GM18505 (cell line): Measurements from ENCODE around the gene LLGL2.
A peak's percentile ranks its signal among the peaks of the same experiment; 100 is the strongest.
"Not testable (repeated sequence)": the region's sequence is repeated elsewhere in the genome, so short reads cannot be mapped to it uniquely, and the experiment has no call there.

ENCODE experiments used
- ATAC-seq: cut with Tn5 transposase; IDR thresholded peaks from one replicate; pipeline ENCODE4 v1.9.1; 2021; ENCODE audit not compliant: unreplicated experiment
- POLR2A ChIP-seq: IDR thresholded peaks from 4 replicates; pipeline ENCODE4 v1.6.1; 2011; ENCODE audit warnings: borderline replicate concordance; ENCODE audit not compliant: insufficient read depth, insufficient read length; ENCODE audit errors: extremely low read depth

The LLGL2 gene, protein sequence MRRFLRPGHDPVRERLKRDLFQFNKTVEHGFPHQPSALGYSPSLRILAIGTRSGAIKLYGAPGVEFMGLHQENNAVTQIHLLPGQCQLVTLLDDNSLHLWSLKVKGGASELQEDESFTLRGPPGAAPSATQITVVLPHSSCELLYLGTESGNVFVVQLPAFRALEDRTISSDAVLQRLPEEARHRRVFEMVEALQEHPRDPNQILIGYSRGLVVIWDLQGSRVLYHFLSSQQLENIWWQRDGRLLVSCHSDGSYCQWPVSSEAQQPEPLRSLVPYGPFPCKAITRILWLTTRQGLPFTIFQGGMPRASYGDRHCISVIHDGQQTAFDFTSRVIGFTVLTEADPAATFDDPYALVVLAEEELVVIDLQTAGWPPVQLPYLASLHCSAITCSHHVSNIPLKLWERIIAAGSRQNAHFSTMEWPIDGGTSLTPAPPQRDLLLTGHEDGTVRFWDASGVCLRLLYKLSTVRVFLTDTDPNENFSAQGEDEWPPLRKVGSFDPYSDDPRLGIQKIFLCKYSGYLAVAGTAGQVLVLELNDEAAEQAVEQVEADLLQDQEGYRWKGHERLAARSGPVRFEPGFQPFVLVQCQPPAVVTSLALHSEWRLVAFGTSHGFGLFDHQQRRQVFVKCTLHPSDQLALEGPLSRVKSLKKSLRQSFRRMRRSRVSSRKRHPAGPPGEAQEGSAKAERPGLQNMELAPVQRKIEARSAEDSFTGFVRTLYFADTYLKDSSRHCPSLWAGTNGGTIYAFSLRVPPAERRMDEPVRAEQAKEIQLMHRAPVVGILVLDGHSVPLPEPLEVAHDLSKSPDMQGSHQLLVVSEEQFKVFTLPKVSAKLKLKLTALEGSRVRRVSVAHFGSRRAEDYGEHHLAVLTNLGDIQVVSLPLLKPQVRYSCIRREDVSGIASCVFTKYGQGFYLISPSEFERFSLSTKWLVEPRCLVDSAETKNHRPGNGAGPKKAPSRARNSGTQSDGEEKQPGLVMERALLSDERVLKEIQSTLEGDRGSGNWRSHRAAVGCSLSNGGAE

DNA sequence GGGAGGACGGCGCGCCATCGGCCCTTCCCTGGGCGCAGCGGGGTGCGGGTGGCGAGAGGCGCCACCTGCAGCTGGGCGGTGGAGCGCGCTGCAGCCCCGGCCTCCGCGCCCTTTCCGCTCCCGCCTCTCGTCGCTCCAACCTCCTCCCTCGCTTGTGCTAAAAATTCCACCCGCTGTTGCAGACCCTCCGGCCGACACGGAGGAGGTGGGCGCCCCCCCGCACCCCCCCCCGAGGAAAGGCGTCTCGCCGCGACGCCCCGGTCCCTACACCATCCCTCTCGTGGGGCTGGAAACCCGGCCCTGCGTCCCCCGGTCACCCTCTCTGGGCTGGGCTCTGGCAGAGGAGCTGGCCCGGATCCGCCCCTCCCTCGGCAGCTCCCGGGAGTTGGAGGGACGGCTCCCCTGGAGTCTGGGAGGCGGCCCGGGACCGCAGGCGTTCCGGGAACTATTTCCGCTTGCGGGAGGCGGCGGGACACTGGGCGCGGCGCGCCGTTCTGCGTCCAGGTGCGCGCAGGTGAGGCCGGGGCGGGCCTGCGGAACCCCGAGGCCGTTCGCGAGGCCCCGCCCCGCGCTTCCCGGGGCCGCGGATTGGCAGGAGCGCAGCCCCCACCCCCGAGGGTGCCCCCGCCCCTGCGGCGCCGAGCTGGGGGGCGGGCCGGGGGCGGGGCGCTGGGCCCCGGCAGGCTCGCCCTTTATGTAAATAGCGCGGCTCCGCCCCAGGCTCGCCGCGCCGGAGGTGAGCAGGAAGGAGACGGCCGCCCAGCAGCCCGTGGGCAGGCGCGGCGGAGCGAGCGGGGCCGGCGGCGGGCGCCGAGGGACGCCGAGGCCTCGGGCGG lies at the start of gene LLGL2:
LLGL2 (plus strand) TSS at position 728 of the 836 bp plus-strand sequence. CDS start 17,730 bp downstream, outside the sequence.
- peak; percentile 43 for TF ChIP-seq POLR2A
- ATAC-seq: peak; percentile 81

DNA sequence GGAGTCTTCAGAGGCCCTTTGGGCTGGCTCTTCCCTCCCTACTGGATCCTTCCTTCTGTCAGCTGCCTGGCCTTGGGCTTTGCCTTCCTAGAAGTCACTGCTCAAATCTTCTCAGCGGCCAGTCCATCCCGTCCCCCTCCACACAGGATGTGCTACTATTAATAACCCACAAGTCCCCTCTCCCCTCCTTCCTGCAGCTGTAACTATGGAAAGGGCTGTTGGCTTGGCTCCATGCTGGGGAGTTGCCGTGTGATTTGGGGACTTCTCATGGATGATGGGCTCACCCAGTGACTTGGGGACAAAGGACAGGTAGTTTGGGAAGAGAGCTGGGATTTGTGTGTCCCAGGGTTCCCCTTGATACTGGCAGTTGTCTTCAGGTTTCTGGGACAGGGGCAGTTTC lies 49.6 kb upstream of the LLGL2 start:
- ATAC-seq: no peak
- TF ChIP-seq POLR2A: no peak

DNA sequence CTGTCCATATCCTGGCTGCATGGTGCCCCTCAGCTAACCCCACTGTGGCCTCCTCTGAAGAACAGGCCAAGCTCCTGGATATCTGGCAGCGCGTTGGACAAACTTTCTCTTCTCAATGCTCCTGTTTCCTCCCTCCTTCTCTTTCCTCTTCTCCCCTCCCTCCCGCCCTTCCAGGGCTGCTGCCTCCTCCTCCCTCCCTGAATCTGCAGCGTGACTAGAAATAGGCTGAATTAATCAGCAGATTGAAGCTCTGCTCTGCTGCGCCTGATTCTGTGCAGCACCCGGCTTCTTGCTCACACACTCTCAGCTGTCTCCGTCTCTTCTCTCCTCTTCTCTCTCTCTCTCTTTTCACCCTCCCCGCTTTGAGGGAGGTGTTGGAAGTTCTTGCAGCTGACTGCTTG lies 49.2 kb upstream of the LLGL2 start:
- no peak for ATAC-seq
- no peak for TF ChIP-seq POLR2A

DNA sequence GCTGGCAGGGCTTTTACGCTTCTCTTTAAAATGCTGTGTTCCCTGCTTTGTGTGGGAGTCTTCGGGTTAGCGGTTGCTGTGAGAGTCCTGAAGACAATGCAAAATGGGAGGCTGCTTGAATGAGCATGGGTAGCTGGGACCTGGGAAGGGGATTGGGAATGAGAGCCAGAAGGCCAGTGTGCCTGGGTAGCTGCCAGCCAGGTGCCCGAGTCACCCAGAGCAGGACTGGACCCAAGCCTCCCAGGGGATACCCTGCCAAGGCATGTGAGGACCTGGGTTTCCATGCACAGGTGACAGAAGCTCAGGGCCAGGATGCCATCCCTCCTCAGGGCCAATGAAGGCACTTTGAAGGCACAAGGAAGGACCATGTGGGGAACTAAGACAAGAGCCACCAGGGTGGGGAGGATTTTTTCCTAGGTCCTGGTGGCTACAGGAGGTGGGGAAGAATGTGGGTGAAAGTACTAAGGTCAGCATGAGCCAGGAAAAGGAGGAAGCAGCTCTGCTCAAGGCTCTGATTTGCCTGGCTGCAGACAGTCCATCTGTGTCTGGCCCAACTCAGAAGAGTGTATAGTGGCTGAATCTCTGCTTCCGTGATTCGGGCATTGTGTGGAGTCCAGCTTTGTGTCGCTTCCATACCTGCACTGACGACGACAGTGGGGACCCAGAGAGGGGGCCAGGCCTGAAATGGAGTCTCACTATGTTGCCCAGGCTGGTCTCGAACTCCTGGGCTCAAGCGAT lies 48.6 kb upstream of the LLGL2 start:
- TF ChIP-seq POLR2A: no peak
- no peak for ATAC-seq

DNA sequence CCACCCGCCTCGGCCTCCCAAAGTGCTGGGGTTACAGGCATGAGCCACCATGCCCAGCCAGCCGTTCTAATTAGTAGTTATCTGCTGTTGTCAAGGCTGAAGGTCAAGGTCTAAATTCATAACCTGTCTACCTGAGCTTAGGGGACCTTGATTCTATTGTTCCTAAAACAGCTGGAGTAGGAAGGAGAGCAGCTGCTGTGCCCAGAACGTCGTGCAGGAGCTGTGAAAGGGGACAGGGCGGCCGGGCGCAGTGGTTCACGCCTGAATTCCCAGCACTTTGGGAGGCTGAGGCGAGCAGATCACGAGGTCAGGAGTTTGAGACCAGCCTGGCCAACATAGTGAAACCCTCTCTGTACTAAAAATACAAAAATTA lies 48.0 kb upstream of the LLGL2 start:
- not testable (repeated sequence) for ATAC-seq

DNA sequence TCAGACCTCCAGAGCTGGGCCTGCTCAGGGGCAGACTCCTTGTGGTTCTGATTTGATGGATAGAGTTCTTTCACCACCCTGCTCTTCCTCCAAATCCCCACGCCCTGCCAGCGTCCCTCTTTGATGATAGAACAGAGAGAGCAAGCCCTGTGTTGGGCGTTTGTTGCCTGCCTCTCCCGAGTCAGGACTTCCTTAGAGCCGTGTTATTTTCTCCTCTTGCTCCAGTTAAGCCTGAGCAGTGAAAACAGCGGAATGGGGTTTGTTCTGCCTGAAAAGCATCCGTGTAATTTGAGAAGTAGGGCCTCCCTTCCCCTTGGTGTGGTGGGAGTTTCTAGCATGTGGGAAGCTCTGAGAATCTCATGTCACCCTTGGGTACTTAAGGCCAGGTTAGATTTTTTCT lies 47.0 kb upstream of the LLGL2 start:
- ATAC-seq: no peak
- TF ChIP-seq POLR2A: no peak

DNA sequence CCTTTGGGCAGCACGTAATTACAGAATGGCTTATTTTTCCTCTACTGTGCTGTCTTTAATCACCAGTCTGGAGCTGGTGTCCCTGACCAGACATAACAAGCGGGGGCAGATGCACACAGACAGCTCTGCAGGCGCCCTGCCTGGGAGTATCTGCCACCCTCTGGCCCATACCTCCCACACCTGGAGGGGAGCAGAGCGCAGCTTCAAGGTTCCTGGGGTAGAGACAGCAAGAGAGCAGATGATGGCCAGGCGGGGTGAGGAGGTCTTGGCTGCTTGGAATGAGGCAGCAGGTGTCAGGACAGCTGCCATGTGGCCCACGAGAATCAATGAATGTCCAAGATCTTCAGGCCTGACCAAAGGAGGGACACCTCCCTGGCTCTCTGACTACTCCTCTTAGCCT lies 45.2 kb upstream of the LLGL2 start:
- ATAC-seq: no peak
- no peak for TF ChIP-seq POLR2A

DNA sequence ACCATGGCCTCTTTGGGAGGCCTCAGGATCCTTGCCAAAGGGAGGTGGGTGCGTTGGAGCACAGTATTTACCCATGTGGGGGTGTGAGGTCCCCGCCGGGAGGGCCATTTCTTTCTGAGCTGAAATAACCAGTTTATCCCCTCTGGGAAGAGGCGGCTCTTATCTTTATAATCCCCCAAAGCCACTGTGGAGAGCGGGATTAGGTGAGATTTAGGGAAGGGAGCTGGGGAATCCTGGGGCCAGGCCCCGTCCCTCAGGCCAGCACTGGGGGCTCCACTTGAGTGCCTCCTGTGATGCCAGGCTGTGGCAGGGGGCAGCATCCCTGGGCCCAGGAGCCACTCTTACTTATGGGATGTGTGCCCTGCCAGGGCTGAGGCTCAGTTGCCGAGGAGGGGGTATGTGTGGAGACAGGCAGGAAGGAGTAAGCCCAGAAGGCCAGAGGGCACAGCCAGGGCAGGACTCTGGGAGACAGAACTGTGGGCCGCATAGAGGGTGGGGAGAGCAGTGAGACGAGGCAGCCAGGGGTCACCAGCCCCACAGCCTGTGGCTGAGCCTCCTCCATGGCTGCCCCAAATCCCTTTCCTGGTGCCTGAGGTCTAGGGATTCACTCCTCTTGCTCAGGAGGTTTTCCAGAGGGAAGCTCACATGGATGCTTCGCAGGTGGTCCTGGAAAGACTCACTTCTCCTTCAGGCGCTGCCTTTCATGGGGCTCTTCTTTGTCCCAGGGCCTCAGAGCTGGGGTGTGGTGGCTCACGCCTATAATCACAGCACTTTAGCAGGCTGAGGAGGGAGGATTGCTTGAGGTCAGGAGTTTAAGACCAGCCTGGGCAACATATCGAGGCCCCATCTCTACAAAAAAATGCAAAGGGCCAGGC lies 44.1 kb upstream of the LLGL2 start:
- TF ChIP-seq POLR2A: no peak
- ATAC-seq: no peak

DNA sequence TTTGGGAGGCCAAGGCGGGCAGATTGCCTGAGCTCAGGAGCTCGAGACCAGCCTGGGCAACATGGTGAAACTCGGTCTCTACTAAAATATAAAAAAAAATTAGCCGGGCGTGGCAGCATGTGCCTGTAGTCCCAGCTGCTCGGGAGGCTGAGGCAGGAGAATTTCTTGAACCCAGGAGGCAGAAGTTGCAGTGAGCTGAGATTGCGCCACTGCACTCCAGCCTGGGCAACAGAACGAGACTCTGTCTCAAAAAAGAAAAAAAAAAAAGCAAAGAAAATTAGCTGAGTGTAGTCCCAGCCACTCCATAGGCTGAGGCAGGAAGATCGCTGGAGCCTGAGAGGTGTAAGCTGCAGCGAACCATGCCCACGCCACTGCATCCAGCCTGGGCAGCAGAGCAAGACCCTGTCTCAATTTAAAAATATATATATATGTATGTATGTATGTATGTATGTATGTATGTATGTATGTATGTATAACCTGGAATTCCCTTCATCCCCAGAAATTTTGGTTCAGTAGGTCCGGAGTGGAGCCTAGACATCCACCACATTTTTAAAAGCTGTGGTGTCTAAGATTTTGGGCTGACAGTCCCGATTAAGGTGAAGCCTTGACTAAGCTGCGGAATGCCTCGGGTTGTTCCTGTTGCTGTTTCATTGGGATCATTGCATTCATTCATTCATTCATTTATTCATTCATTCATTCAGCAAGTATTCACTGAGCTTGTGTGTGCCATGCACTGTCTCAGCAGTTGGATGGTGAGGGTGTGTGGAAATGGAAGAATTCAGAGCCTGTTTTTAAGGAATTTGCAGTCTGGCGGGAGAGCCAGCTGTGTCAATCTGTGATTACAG lies 43.2 kb upstream of the LLGL2 start:
- no peak for ATAC-seq
- no peak for TF ChIP-seq POLR2A

DNA sequence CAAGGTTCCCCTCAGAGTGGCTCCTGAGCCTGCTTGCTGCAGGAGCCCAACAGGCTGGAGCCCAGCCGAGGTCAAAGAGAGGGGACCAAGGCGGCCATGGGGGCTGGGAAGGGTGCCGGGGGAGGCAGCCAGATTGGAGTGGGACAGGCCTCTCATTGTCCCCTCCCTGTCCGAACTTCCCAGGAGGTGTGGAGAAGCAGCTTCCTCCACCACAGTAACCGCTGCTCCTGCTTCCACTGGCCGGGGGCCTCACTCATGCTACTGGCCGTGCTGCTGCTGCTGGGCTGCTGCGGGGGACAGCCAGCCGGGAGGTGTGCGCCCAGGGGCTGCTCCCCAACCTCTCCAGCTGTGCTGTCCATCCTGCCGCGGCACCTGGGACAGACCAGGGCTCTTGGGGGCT lies 39.8 kb upstream of the LLGL2 start:
- TF ChIP-seq POLR2A: no peak
- no peak for ATAC-seq

DNA sequence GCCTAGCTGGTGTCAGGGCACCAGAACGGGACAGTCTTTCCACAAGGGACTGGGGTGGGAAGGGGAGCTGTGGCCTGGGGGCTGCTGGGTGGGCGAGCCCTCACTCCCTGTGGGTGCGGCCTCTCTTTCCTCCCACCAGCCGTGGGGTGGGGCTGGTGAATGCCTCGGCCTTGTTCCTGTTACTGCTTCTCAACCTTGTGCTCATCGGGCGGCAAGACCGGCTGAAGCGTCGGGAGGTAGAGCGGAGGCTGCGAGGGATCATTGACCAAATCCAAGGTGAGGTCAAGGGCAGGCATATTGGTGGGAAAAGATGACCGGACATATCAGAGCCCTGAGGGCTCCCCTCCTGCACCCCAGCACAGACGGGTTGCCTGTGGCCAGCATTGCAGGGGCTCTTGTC lies 39.3 kb upstream of the LLGL2 start:
- no peak for TF ChIP-seq POLR2A
- no peak for ATAC-seq
